ENCODE measurements around the gene OPRL1. TPM values are rescaled to one million over a fixed set of nuclear protein-coding genes. Genes with fewer than 3 reads are reported as not detected.
A peak's percentile ranks its signal among the peaks of the same experiment; 100 is the strongest.

OPRL1 gene
- total and polyA plus RNA-seq, 2 donors (not counting 1 experiment from before 2014, with no cell fraction given), result 3.5 to 6.2 TPM

DNA sequence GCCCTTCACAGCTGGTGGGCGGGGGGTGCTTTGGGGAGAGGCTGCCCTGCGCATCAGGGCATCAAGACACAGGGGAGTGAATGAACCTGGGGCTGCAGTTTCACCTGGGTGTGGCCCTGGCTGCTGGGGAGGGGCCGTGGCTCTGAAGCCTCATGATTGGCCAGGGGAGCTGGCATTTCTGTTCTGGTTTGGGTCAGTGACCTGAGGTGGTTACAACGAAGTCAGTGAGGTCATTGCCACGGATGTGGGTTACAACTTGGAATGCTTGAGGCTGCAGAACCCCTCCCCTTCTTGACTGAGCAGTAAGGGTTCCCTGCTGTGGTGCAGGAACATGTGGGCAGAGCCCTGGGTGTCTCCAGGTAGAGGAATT lies 13.9 kb upstream of the OPRL1 start:
- Histone ChIP-seq H3K27ac (ENCODE audit: low read length in 2 of 2) (peak overlapping the region; percentile 40 to 55), H3K9ac (ENCODE audit: low read length) (no peak overlapping the region), H3K4me3 (ENCODE audit: control extremely low read depth in 1 of 5, extremely low read depth in 1 of 5, insufficient read depth in 1 of 5, low read depth in 2 of 5, low read length in 4 of 5) (no peak overlapping the region), H4K20me1 (ENCODE audit: control insufficient read depth, insufficient read depth, low read length, poor library complexity, severe bottlenecking) (peaks cover 17% of the 10 kb centered on the region), H2AFZ (ENCODE audit: insufficient read depth, low read depth, low read length, poor library complexity, severe bottlenecking) (no peak overlapping the region), H3K9me3 (ENCODE audit: control extremely low read depth in 1 of 3, control insufficient read depth in 2 of 3, insufficient read depth in 1 of 3, low read length in 2 of 3) (no peaks in the 10 kb centered on the region), H3K36me3 (replicated peaks in 1 of 2; ENCODE audit: control extremely low read depth in 1 of 2, control insufficient read depth in 1 of 2, extremely low read depth in 1 of 2, insufficient read depth in 2 of 2, low read length in 1 of 2) (no peaks in the 10 kb centered on the region), H3K27me3 (replicated peaks in 1 of 4; ENCODE audit: control extremely low read depth in 1 of 4, control insufficient read depth in 3 of 4, insufficient read depth in 4 of 4, low read length in 3 of 4) (no peaks in the 10 kb centered on the region), H3K4me2 (replicated peaks; ENCODE audit: low read depth, low read length, poor library complexity, severe bottlenecking) (peak overlapping the region; percentile 98), H3K79me2 (ENCODE audit: control insufficient read depth, insufficient read depth, low read length) (peaks cover 29% of the 10 kb centered on the region), H3K4me1 (ENCODE audit: control insufficient read depth in 2 of 2, insufficient read depth in 2 of 2, low read length in 2 of 2) (peaks cover 56 to 84% of the 10 kb centered on the region in 2 donors)
- POLR2A ChIA-PET, result interaction anchor here (0.6 to 4.2 kb wide), 3 partner anchors 12 to 86 kb away, joined by 4 to 55 read pairs (median 7); partner anchors contain the start of genes OPRL1, PRPF6, RGS19 and SAMD10
- 24% methylated on average over 5 of the region's 5 CpGs for WGBS (ENCODE audit: insufficient coverage)
- peak overlapping the region; percentile 95 for H3K27ac Mint-ChIP-seq
- TF ChIP-seq, protein P1, sequence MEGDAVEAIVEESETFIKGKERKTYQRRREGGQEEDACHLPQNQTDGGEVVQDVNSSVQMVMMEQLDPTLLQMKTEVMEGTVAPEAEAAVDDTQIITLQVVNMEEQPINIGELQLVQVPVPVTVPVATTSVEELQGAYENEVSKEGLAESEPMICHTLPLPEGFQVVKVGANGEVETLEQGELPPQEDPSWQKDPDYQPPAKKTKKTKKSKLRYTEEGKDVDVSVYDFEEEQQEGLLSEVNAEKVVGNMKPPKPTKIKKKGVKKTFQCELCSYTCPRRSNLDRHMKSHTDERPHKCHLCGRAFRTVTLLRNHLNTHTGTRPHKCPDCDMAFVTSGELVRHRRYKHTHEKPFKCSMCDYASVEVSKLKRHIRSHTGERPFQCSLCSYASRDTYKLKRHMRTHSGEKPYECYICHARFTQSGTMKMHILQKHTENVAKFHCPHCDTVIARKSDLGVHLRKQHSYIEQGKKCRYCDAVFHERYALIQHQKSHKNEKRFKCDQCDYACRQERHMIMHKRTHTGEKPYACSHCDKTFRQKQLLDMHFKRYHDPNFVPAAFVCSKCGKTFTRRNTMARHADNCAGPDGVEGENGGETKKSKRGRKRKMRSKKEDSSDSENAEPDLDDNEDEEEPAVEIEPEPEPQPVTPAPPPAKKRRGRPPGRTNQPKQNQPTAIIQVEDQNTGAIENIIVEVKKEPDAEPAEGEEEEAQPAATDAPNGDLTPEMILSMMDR (IDR thresholded peaks at IDR 0.05), result no peak
- TF ChIP-seq EZH2 (IDR thresholded peaks at IDR 0.05; ENCODE audit: borderline replicate concordance, insufficient read depth, low read depth, low read length, poor library complexity, severe bottlenecking), result no peak
- intact Hi-C loops (cut with micrococcal nuclease), result loop anchor here (1.0 kb wide), 1 partner anchor 34 kb away; no protein-coding TSS in a partner anchor
- H3K9me3 Mint-ChIP-seq (ENCODE audit: insufficient read depth), result no peaks in the 10 kb centered on the region
- CTCF ChIA-PET, result interaction anchor here (0.6 to 3.2 kb wide), 9 partner anchors 9 to 155 kb away, joined by 3 to 14 read pairs (median 4); partner anchors contain the start of genes LKAAEAR1, NPBWR2, OPRL1 and RGS19
- no peaks in the 10 kb centered on the region for H3K27me3 Mint-ChIP-seq
- H3K4me1 Mint-ChIP-seq, result peaks cover 58% of the 10 kb centered on the region
- peak; percentile 80 for DNase-seq
- ATAC-seq (ENCODE audit: low read depth), result peak; percentile 63
- H3K4me3 Mint-ChIP-seq, result peak overlapping the region; percentile 82

GRCh38 chr20:64067005-64067632 lies 12.8 kb upstream of the OPRL1 start:
- peaks cover 67% of the 10 kb centered on the region for H3K4me1 Mint-ChIP-seq
- CTCF ChIA-PET, result interaction anchor here (0.9 to 1.6 kb wide), 4 partner anchors 12 to 36 kb away, joined by 3 to 4 read pairs (median 3); partner anchors contain the start of genes OPRL1 and RGS19
- peaks cover 64 to 93% of the 10 kb centered on the region in 2 donors for H3K4me1 ChIP-seq (ENCODE audit: control insufficient read depth in 2 of 2, insufficient read depth in 2 of 2, low read length in 2 of 2)

More at GRCh38 chr20:64067005-64067632, 12.8 kb upstream of the OPRL1 start:
- Mint-ChIP-seq H3K27me3 (no peaks in the 10 kb centered on the region), H3K27ac (peak overlapping the region; percentile 61), H3K9me3 (ENCODE audit: insufficient read depth) (no peaks in the 10 kb centered on the region), H3K4me3 (peak overlapping the region; percentile 10)
- WGBS (ENCODE audit: insufficient coverage), result 95% methylated on average over 6 of the region's 6 CpGs
- peaks cover 29% of the 10 kb centered on the region for H4K20me1 ChIP-seq (ENCODE audit: control insufficient read depth, insufficient read depth, low read length, poor library complexity, severe bottlenecking)
- H3K4me2 ChIP-seq (replicated peaks; ENCODE audit: low read depth, low read length, poor library complexity, severe bottlenecking), result peak overlapping the region; percentile 98
- no peaks in the 10 kb centered on the region for H3K27me3 ChIP-seq (replicated peaks in 1 of 4; ENCODE audit: control extremely low read depth in 1 of 4, control insufficient read depth in 3 of 4, insufficient read depth in 4 of 4, low read length in 3 of 4)
- no peak overlapping the region for H3K4me3 ChIP-seq (ENCODE audit: control extremely low read depth in 1 of 5, extremely low read depth in 1 of 5, insufficient read depth in 1 of 5, low read depth in 2 of 5, low read length in 4 of 5)
- DNase-seq, result peak; percentile 18
- intact Hi-C loops (cut with micrococcal nuclease), result no loop called here
- no peak overlapping the region for H2AFZ ChIP-seq (ENCODE audit: insufficient read depth, low read depth, low read length, poor library complexity, severe bottlenecking)
- peaks cover 29% of the 10 kb centered on the region for H3K79me2 ChIP-seq (ENCODE audit: control insufficient read depth, insufficient read depth, low read length)
- POLR2A ChIA-PET, result interaction anchor here (4.2 kb wide), 1 partner anchor 11 kb away, joined by 55 read pairs; the partner anchor contains the start of genes OPRL1 and RGS19
- TF ChIP-seq, protein P1 (IDR thresholded peaks at IDR 0.05), result no peak
- no peak for TF ChIP-seq EZH2 (IDR thresholded peaks at IDR 0.05; ENCODE audit: borderline replicate concordance, insufficient read depth, low read depth, low read length, poor library complexity, severe bottlenecking)
- no peak overlapping the region for H3K9ac ChIP-seq (ENCODE audit: low read length)
- ATAC-seq (ENCODE audit: low read depth), result no peak
- H3K36me3 ChIP-seq (replicated peaks in 1 of 2; ENCODE audit: control extremely low read depth in 1 of 2, control insufficient read depth in 1 of 2, extremely low read depth in 1 of 2, insufficient read depth in 2 of 2, low read length in 1 of 2), result peaks cover 0 to 5% of the 10 kb centered on the region in 2 experiments
- H3K27ac ChIP-seq (ENCODE audit: low read length in 2 of 2), result no peak overlapping the region
- H3K9me3 ChIP-seq (ENCODE audit: control extremely low read depth in 1 of 3, control insufficient read depth in 2 of 3, insufficient read depth in 1 of 3, low read length in 2 of 3), result no peaks in the 10 kb centered on the region

Measured in B cell (primary cell).